HUES6 (cell line): ENCODE results near the gene PNLIP.

Experiments used
- H3K27ac ChIP-seq: 2 replicates; pipeline ENCODE4 v1.7.0; 2013; ENCODE audit warnings: low read depth, mild to moderate bottlenecking, low read length, inconsistent platforms
- H3K27me3 ChIP-seq: 2 replicates; pipeline ENCODE4 v1.6.1; 2013; ENCODE audit warnings: low read length; ENCODE audit not compliant: control insufficient read depth, insufficient read depth
- H3K36me3 ChIP-seq: 2 replicates; pipeline ENCODE4 v1.6.1; 2013; ENCODE audit warnings: low read length; ENCODE audit not compliant: control insufficient read depth, insufficient read depth
- H3K4me1 ChIP-seq: 2 replicates; pipeline ENCODE4 v1.6.1; 2013; ENCODE audit warnings: low read length; ENCODE audit not compliant: control insufficient read depth, insufficient read depth
- H3K4me3 ChIP-seq: 2 replicates; pipeline ENCODE4 v1.5.1; 2013; ENCODE audit warnings: low read depth, low read length
- H3K9ac ChIP-seq: one replicate; pipeline ENCODE4 v1.6.1; 2013; ENCODE audit warnings: mild to moderate bottlenecking, low read length
- H3K9me3 ChIP-seq: 2 replicates; pipeline ENCODE4 v1.6.1; 2013; ENCODE audit warnings: low read depth, low read length; ENCODE audit not compliant: control insufficient read depth, insufficient read depth

Gene PNLIP

DNA sequence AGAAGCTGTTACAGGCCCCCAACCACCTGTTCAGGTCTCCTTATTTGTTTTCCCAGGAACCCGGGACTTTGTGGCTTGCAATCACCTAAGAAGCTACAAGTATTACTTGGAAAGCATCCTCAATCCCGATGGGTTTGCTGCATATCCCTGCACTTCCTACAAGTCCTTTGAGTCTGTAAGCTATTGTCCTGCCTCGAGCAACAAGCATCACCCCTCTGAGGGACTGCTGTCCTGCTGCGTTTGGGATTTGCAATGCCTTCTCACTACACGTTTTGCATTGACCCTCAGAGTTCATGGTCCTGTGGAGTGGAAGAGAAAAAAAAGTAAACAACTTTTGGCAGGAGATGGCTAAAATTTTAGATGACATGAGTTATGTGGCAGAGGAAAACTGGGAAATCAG, 54.3 kb downstream of the PNLIP start:
- Histone ChIP-seq H3K27me3 (no peaks in the 10 kb centered on the region), H3K4me1 (no peaks in the 10 kb centered on the region), H3K4me3 (no peak overlapping the region), H3K27ac (no peak overlapping the region), H3K9ac (no peak overlapping the region), H3K36me3 (no peaks in the 10 kb centered on the region), H3K9me3 (no peaks in the 10 kb centered on the region)

DNA sequence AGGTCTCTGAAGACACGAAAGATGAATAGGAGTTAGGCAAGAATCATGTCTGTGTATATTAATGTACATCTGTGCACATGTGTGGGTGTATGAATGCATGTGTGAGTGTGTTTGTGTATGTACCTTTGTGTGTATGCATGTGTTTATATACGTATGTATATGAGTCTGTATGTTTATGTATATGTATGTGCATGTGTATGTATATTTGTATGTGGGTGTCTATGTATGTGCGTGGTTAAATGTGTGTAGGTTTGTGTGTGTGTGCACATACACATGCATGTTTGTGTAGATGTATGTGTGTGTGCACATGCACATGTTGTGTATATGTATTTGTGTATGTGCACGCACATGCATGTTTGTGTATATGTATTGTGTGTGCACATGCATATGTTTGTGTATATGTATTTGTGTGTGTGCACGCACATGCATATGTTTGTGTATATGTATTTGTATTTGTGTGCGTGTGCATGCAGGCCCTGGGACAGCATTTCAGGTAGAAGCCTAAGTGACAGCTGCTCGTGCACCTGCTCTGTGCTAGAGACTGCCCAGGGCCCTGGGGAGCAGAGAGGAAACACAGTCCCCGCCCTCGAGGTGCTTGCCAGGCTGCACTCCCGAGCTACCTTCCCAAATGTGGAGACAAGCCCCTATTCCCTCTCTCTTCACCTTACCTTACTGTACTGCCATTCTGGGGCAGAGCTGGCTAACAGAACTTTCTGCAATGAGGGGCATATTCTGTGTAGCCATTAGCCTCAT, 57.1 kb downstream of the PNLIP start:
- H3K9ac ChIP-seq = no peak overlapping the region
- no peak overlapping the region for H3K4me3 ChIP-seq
- H3K27me3 ChIP-seq = no peaks in the 10 kb centered on the region
- H3K27ac ChIP-seq = no peak overlapping the region
- no peaks in the 10 kb centered on the region for H3K36me3 ChIP-seq
- no peaks in the 10 kb centered on the region for H3K9me3 ChIP-seq
- no peaks in the 10 kb centered on the region for H3K4me1 ChIP-seq

DNA sequence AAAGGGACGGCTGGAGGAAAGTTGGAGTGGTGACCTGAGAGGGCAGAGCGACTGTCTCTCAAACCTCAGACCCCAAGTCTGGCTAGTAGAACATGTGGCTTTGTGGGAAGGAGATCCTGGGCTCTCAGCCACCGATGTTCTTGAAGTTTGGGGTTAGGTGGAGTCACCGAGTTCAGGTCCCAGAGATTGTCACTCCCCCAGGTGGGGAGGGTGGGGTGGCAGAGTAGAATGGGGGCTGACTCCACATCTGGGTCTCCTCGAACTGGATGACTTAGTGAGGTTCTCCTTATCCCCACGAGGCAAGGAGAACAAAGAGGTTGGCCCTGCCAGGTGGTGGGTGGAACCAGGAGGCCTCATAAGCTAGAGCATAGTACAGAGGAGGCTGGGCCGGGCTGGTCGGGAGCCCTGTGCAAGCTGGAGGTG, 60.3 kb downstream of the PNLIP start:
- no peak overlapping the region for H3K27ac ChIP-seq
- H3K27me3 ChIP-seq = peaks cover 15% of the 10 kb centered on the region
- no peaks in the 10 kb centered on the region for H3K9me3 ChIP-seq
- H3K36me3 ChIP-seq = no peaks in the 10 kb centered on the region
- H3K9ac ChIP-seq = no peak overlapping the region
- no peak overlapping the region for H3K4me3 ChIP-seq
- 0 out of 2 replicates have a peak, but pooled peaks cover 4% of the 10 kb centered on the region for H3K4me1 ChIP-seq

DNA sequence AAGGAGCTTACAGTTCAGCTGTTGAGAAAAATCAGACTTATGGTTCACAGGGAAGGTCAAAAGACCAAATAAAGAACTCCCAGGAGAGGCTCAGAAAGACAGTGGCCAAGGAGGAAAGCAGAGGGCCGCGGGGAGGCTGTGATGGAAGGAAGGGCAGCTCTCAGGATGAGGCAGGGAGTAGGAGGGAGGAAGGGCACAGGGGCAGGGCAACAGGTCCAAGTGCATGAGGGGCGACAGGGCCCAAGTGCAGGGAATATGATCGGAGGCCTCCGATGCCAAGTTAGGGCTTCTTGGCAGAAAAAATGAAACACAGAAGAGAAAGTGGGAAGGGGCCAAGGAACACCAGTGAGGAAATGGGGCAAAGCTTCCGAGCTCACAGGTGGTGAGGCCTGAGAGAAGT, 61.6 kb downstream of the PNLIP start:
- no peak overlapping the region for H3K27ac ChIP-seq

DNA sequence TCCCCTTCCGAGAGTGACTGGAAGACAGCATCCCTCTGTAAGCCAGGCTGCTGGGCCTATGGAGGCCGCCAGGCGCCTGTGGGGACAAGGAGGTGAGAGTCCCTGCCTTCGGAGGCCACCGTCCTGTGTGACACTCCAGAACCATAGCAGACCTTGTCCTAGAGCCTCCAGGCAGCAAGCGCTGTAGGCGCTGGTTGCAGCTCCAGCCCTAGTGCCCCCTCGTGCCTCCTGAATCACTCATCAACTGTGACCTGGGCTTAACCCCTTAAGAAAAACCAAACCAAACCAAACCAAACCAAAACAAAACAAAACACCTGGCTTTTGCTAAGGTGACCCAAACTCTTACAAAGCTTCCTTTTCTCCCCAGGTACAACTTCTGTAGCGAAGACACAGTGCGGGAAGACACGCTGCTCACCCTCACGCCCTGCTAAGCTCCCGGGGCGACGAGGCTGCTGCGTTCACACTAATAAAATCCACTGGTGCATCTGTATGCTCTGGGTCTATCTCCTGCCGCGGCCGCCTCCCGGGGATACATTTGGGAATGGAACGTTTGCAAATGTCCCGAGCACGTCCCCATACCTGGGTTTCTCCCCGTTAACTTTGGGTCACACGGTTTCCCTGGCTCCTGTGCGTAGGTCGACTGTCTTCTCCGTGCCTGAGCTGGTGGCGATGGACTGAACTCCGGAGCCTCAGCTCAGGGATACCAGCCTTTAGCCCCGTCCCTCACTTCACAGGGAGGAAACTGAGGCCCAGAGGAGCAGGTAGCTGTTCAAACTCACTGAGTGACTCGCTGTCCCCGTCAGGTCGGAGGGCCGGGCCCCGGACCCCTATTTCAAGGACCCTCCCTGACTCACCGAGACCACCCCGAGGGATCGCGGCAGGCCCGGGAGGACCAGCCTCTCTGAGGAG, 63.2 kb downstream of the PNLIP start:
- Histone ChIP-seq H3K27ac (no peak overlapping the region), H3K4me3 (peak overlapping the region; percentile 69), H3K36me3 (no peaks in the 10 kb centered on the region), H3K4me1 (0 out of 2 replicates have a peak, but pooled peaks cover 4% of the 10 kb centered on the region), H3K27me3 (peaks cover 15% of the 10 kb centered on the region), H3K9me3 (peaks cover 3% of the 10 kb centered on the region; the same call in 1 of the 2 replicates), H3K9ac (peak overlapping the region; percentile 50)

More for the DNA sequence above, 61.6 kb downstream of the PNLIP start:
- Histone ChIP-seq H3K27me3 (peaks cover 15% of the 10 kb centered on the region), H3K9me3 (no peaks in the 10 kb centered on the region), H3K4me3 (no peak overlapping the region), H3K4me1 (0 out of 2 replicates have a peak, but pooled peaks cover 4% of the 10 kb centered on the region), H3K36me3 (no peaks in the 10 kb centered on the region), H3K9ac (no peak overlapping the region)

DNA sequence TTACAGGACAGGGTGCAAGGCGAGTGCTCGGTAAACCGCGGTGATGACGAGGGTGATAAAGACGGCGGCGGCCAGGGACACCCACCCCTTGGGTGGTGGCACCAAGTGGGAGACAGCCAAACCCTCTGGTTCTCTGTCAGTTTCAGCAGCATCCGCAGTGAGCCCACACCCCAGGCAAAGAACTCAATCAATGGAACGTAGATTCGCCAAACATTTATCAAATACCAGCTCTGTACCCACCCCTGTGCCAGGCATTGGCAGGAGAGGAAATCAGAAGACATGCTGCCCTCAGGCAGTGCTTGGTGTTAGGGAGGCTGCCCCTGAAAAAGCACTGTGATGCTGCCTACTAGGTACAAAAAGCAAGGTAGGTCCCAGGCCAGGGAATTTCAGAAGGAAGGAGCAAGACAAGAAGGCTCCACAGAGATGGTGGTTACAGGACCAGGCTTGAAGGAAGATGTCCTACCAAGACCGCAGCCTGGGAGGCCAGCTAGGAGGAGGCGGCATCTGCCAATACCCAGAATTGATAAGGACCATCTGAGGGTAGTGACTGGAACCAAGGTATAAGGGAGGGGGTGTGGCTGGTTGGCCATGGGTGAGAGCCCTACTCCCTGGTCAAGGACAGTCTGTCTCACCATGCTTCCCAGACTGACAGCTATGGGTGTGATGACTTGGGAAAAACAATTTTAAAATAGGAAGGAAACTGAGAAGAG, 64.9 kb downstream of the PNLIP start:
- H3K4me3 ChIP-seq = 0 out of 2 replicates have a peak overlapping the region, but pooled peaks have one; percentile 69
- H3K27ac ChIP-seq = no peak overlapping the region
- no peaks in the 10 kb centered on the region for H3K36me3 ChIP-seq
- H3K9me3 ChIP-seq = peaks cover 3% of the 10 kb centered on the region; the same call in 1 of the 2 replicates
- H3K4me1 ChIP-seq = 0 out of 2 replicates have a peak, but pooled peaks cover 4% of the 10 kb centered on the region
- peaks cover 15% of the 10 kb centered on the region for H3K27me3 ChIP-seq
- no peak overlapping the region for H3K9ac ChIP-seq

DNA sequence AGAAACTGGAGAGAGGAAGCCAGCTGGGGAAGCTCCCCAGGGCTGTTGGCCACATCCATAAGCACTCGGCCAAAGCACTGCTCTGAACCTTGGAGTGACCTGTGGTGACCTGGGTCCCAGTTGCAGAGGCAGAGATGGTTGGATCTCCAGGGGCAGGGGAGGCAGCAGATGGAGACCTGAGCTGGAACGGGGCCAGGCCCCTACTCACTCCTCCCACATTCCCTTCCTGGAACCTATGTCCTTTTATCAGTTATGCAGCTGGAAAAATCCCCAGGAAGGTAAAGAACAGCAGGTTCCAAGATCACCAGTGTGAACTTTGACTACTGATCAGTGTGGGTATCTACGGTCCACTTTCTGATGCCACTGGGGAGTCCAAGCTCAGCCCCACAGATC, 65.4 kb downstream of the PNLIP start:
- no peak overlapping the region for H3K27ac ChIP-seq
- no peak overlapping the region for H3K9ac ChIP-seq
- H3K36me3 ChIP-seq = no peaks in the 10 kb centered on the region
- H3K4me1 ChIP-seq = 0 out of 2 replicates have a peak, but pooled peaks cover 4% of the 10 kb centered on the region
- H3K4me3 ChIP-seq = no peak overlapping the region
- peaks cover 15% of the 10 kb centered on the region for H3K27me3 ChIP-seq
- H3K9me3 ChIP-seq = peaks cover 3% of the 10 kb centered on the region; the same call in 1 of the 2 replicates

DNA sequence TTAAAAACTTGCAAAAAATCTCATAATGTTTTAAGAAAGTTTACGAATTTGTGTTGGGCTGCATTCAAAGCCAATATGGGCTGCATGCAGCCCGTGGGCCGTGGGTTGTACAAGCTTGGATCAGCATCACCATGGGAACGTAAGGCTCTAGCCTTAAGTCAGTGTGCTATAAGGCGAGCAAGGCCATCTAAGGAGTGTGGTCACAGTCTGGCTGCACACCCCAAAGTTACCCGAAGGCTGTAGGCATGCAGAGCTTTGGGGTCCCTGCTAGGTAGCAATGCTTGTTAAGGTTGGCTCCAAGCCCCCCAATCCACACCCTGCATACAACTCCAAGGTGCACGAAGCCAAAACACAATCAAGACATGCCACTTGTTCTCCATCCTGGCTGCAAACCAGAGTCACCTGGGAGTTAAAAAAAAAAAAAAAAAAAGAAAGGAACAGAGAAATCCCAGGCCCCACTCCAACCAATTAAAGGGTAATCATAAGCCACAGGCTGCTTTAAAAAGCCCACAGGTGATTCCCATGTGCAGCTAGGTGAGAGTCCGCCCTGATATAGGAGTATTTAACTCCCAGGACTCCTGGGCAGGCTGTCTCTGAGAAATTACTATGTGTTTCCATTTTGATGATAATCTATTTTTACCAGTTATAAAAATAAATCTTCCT, 66.5 kb downstream of the PNLIP start:
- H3K4me1 ChIP-seq = 0 out of 2 replicates have a peak, but pooled peaks cover 4% of the 10 kb centered on the region
- peaks cover 15% of the 10 kb centered on the region for H3K27me3 ChIP-seq
- H3K27ac ChIP-seq = no peak overlapping the region
- H3K4me3 ChIP-seq = no peak overlapping the region
- no peaks in the 10 kb centered on the region for H3K36me3 ChIP-seq
- peaks cover 3% of the 10 kb centered on the region; the same call in 1 of the 2 replicates for H3K9me3 ChIP-seq
- no peak overlapping the region for H3K9ac ChIP-seq

DNA sequence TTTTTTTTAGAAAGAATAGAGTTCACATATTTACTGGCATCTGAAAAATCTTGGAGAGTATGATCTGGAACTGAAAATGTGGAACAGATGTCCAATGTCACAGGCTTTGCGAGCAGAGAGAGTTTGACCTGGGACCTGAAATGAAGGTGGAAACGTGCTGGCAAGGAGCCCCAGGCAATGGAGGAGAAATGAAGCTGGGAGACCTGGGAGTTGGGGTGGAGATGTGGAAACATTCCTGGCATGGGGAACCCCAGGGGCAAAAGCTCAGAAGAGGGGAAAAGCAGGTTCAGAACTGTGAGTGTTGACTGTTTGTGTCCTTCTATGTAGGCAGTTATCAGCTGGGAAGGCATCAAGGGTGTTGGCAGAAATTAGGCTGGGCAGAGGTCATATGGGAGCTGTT, 67.7 kb downstream of the PNLIP start:
- Histone ChIP-seq H3K27ac (no peak overlapping the region), H3K4me3 (no peak overlapping the region), H3K4me1 (0 out of 2 replicates have a peak, but pooled peaks cover 3% of the 10 kb centered on the region), H3K9ac (no peak overlapping the region), H3K36me3 (no peaks in the 10 kb centered on the region), H3K9me3 (peaks cover 3% of the 10 kb centered on the region; the same call in 1 of the 2 replicates), H3K27me3 (peaks cover 10% of the 10 kb centered on the region)

DNA sequence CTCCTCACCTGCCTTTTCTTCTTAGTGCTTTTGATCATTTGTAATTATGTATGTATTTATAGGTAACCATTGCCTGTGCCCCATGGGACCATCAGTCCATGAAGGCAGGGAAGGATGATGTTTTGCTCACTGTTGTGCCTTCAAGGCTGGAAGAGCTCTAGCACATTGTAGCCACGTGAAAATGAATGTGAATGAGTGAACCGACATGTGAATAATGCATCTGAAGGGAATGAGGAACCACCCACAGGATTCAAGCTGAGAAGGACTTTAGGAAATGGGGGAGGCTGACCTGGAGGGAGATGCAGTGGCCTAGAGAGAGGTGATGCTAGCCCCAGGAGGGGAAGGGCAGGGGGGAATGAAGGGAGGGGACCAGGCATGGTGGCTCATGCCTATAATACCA, 69.1 kb downstream of the PNLIP start:
- no peak overlapping the region for H3K9ac ChIP-seq
- H3K36me3 ChIP-seq = no peaks in the 10 kb centered on the region
- no peaks in the 10 kb centered on the region; the same call in 1 of the 2 replicates for H3K27me3 ChIP-seq
- H3K4me3 ChIP-seq = no peak overlapping the region
- no peaks in the 10 kb centered on the region for H3K4me1 ChIP-seq
- peaks cover 3% of the 10 kb centered on the region; the same call in 1 of the 2 replicates for H3K9me3 ChIP-seq
- H3K27ac ChIP-seq = no peak overlapping the region
